ENCODE results near the gene THTPA.

Gene THTPA

GRCh38 chr14:23569443-23570151, 13.5 kb downstream of the THTPA start:
- H3K4me3 ChIP-seq (ENCODE audit: low read depth, low read length), result no peak overlapping the region
- peaks cover 16% of the 10 kb centered on the region for H3K36me3 ChIP-seq (ENCODE audit: control insufficient read depth, insufficient read depth, low read length)
- no peak overlapping the region for H3K9ac ChIP-seq (ENCODE audit: low read length)
- no peak overlapping the region for H3K27ac ChIP-seq (ENCODE audit: low read depth, low read length)
- H3K9me3 ChIP-seq (ENCODE audit: control insufficient read depth, insufficient read depth, low read depth, low read length), result no peaks in the 10 kb centered on the region
- no peaks in the 10 kb centered on the region; the same call in 1 of the 2 replicates for H3K27me3 ChIP-seq (ENCODE audit: control insufficient read depth, insufficient read depth, low read length)
- peaks cover 34% of the 10 kb centered on the region for H3K4me1 ChIP-seq (ENCODE audit: control insufficient read depth, insufficient read depth, low read length)

DNA sequence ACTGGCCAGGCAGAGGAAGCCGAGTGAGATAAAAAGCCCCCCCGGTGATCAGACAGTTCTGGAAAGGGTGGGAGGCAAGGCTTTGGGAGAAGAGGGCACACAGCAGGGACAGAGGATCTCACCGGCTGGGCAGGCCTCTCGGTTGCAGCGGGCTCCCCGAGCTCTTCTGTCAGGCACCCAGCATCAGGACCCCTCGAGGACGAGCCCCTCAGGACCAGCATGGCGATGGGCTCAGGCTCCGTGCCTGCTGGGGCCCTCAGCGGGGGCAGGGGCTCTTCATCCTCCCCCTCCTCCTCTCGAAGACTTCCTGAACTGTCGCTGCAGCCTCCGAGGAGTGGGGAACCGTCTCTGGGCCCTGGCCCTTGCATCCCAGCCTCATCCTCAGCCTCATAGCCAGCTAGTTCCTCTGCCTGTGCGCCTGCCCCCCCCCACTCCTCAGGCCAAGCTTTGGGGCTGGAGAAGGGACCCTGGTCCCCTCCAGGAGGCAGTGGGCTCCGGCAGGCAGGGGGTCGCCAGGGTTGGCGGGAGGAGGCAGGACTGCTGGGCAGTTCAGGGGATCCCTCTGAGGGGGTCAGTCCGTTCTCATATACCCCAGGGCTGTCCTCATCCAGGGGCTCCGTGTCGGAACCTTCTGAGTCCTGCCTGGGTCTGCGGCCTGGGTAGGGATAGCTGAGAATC, 14.9 kb downstream of the THTPA start:
- H3K9ac ChIP-seq (ENCODE audit: low read length), result no peak overlapping the region
- H3K27ac ChIP-seq (ENCODE audit: low read depth, low read length), result no peak overlapping the region
- no peaks in the 10 kb centered on the region for H3K9me3 ChIP-seq (ENCODE audit: control insufficient read depth, insufficient read depth, low read depth, low read length)
- H3K4me3 ChIP-seq (ENCODE audit: low read depth, low read length), result no peak overlapping the region
- peaks cover 34% of the 10 kb centered on the region for H3K4me1 ChIP-seq (ENCODE audit: control insufficient read depth, insufficient read depth, low read length)
- H3K36me3 ChIP-seq (ENCODE audit: control insufficient read depth, insufficient read depth, low read length), result peaks cover 3% of the 10 kb centered on the region; the same call in 1 of the 2 replicates
- peaks cover 13% of the 10 kb centered on the region for H3K27me3 ChIP-seq (ENCODE audit: control insufficient read depth, insufficient read depth, low read length)

- Histone ChIP-seq H3K27ac (ENCODE audit: low read depth, low read length) (no peak overlapping the region), H3K9ac (ENCODE audit: low read length) (no peak overlapping the region), H3K27me3 (ENCODE audit: control insufficient read depth, insufficient read depth, low read length) (peaks cover 23% of the 10 kb centered on the region), H3K9me3 (ENCODE audit: control insufficient read depth, insufficient read depth, low read depth, low read length) (no peaks in the 10 kb centered on the region), H3K4me1 (ENCODE audit: control insufficient read depth, insufficient read depth, low read length) (peaks cover 35% of the 10 kb centered on the region), H3K36me3 (ENCODE audit: control insufficient read depth, insufficient read depth, low read length) (no peaks in the 10 kb centered on the region), H3K4me3 (ENCODE audit: low read depth, low read length) (no peak overlapping the region)
These were observed 15.8 kb downstream of the THTPA start for GRCh38 chr14:23571701-23572523.

DNA sequence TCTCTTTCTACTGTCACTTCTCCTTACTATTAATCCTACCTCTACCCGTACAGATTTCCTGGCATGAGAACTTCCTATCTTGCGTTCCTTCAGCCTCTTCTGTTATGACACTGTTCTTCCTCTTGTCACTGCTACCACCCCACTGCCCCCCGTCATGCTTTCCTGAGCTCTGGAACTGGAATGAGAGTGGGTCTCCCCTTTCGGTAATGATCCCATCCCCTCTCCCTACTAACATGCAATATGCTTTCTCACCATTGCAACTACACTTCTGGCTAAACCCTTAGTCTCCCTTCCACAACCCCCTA, 16.4 kb downstream of the THTPA start:
- no peaks in the 10 kb centered on the region for H3K36me3 ChIP-seq (ENCODE audit: control insufficient read depth, insufficient read depth, low read length)
- no peak overlapping the region for H3K27ac ChIP-seq (ENCODE audit: low read depth, low read length)
- H3K4me1 ChIP-seq (ENCODE audit: control insufficient read depth, insufficient read depth, low read length), result peaks cover 36% of the 10 kb centered on the region
- H3K9ac ChIP-seq (ENCODE audit: low read length), result no peak overlapping the region
- H3K27me3 ChIP-seq (ENCODE audit: control insufficient read depth, insufficient read depth, low read length), result peaks cover 29% of the 10 kb centered on the region
- H3K9me3 ChIP-seq (ENCODE audit: control insufficient read depth, insufficient read depth, low read depth, low read length), result no peaks in the 10 kb centered on the region
- H3K4me3 ChIP-seq (ENCODE audit: low read depth, low read length), result no peak overlapping the region

- Histone ChIP-seq H3K27me3 (ENCODE audit: control insufficient read depth, insufficient read depth, low read length) (peaks cover 32% of the 10 kb centered on the region), H3K9ac (ENCODE audit: low read length) (no peak overlapping the region)
These were observed 16.8 kb downstream of the THTPA start for GRCh38 chr14:23572836-23573235.

DNA sequence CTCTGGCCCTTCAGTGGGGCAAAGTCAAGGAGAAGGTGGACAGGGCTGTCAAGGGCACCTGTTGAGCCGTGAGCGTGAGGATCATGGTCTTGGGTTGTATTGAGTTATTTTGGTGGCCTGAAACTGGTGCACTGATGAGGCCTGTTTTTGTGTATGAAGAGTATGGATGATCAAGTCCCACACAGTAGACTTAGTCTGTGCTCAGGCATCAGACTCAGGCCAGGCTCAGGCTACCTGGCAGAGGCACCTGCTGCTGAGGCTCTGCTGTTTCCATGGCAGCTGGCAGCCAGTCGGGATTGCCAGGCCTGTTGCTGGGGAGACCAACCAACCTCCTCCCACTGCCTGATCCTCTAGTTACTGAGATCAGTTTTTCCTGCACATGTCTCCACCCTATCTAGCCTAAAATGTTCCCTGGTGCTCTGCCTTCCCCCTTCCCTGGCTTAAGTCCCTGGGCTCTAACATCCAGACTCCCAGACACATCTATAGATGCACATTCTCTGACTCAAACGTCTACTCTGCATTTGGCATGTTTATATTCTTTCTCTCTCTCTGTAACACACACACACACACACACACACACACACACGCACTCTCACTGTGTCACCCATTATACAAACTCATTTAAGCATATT, 17.4 kb downstream of the THTPA start:
- Histone ChIP-seq H3K36me3 (ENCODE audit: control insufficient read depth, insufficient read depth, low read length) (no peaks in the 10 kb centered on the region), H3K27me3 (ENCODE audit: control insufficient read depth, insufficient read depth, low read length) (peaks cover 39% of the 10 kb centered on the region), H3K4me1 (ENCODE audit: control insufficient read depth, insufficient read depth, low read length) (peaks cover 29% of the 10 kb centered on the region), H3K27ac (ENCODE audit: low read depth, low read length) (no peak overlapping the region), H3K9ac (ENCODE audit: low read length) (no peak overlapping the region), H3K4me3 (ENCODE audit: low read depth, low read length) (no peak overlapping the region), H3K9me3 (ENCODE audit: control insufficient read depth, insufficient read depth, low read depth, low read length) (no peaks in the 10 kb centered on the region)

More at GRCh38 chr14:23572836-23573235, 16.8 kb downstream of the THTPA start:
- H3K27ac ChIP-seq (ENCODE audit: low read depth, low read length), result no peak overlapping the region
- H3K4me3 ChIP-seq (ENCODE audit: low read depth, low read length), result no peak overlapping the region
- H3K36me3 ChIP-seq (ENCODE audit: control insufficient read depth, insufficient read depth, low read length), result no peaks in the 10 kb centered on the region
- peaks cover 36% of the 10 kb centered on the region for H3K4me1 ChIP-seq (ENCODE audit: control insufficient read depth, insufficient read depth, low read length)
- no peaks in the 10 kb centered on the region for H3K9me3 ChIP-seq (ENCODE audit: control insufficient read depth, insufficient read depth, low read depth, low read length)

- Histone ChIP-seq H3K36me3 (ENCODE audit: control insufficient read depth, insufficient read depth, low read length) (no peaks in the 10 kb centered on the region), H3K9ac (ENCODE audit: low read length) (peak overlapping the region; percentile 34), H3K9me3 (ENCODE audit: control insufficient read depth, insufficient read depth, low read depth, low read length) (no peaks in the 10 kb centered on the region), H3K4me1 (ENCODE audit: control insufficient read depth, insufficient read depth, low read length) (peaks cover 22% of the 10 kb centered on the region), H3K27ac (ENCODE audit: low read depth, low read length) (no peak overlapping the region), H3K4me3 (ENCODE audit: low read depth, low read length) (peak overlapping the region; percentile 56), H3K27me3 (ENCODE audit: control insufficient read depth, insufficient read depth, low read length) (peaks cover 50% of the 10 kb centered on the region)
These were observed 21.1 kb downstream of the THTPA start for GRCh38 chr14:23577004-23577681.

DNA sequence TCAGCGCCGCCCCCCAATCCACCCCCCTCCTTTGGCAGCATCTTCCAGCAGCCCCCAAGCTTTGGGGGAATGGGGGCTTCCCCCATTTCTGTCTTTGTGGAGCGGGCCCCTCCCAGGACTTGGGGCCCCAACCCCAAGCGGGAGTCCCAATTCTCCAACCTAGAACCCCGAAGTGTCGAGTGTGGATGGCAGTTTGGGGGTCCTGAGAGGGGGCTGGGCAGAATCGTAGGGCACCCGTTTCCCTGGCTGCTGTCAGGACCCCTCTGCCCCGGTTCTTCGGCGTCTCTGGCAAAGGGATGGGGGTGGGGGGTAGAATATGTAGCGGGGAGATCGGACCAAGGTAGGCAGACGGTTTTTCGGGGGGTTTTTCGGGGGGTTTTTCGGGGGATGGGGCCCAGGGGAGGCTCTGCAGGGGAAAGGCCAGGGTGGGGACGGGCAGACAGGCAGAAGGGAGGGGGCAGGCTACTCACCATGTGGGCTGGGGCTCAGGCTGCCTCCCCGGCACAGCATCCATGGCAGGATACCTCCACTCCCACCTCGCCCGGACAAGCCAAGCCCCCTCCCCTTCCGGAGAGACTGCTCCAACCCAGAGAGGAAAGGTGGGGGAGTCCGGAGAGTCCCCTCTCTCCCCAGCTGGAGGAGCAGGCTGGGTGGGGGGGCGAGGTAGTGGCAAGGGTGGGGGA, 21.8 kb downstream of the THTPA start:
- H3K27me3 ChIP-seq (ENCODE audit: control insufficient read depth, insufficient read depth, low read length), result peaks cover 50% of the 10 kb centered on the region
- H3K9ac ChIP-seq (ENCODE audit: low read length), result no peak overlapping the region
- no peak overlapping the region for H3K27ac ChIP-seq (ENCODE audit: low read depth, low read length)
- peak overlapping the region; percentile 56 for H3K4me3 ChIP-seq (ENCODE audit: low read depth, low read length)
- H3K4me1 ChIP-seq (ENCODE audit: control insufficient read depth, insufficient read depth, low read length), result peaks cover 16% of the 10 kb centered on the region
- H3K9me3 ChIP-seq (ENCODE audit: control insufficient read depth, insufficient read depth, low read depth, low read length), result no peaks in the 10 kb centered on the region
- no peaks in the 10 kb centered on the region for H3K36me3 ChIP-seq (ENCODE audit: control insufficient read depth, insufficient read depth, low read length)

- peak within 1 kb of the TSS; percentile 56 for H3K4me3 ChIP-seq (ENCODE audit: low read depth, low read length)
- no peak within 1 kb of the TSS for H3K27ac ChIP-seq (ENCODE audit: low read depth, low read length)
- H3K9ac ChIP-seq (ENCODE audit: low read length), result no peak within 1 kb of the TSS
- H3K9me3 ChIP-seq (ENCODE audit: control insufficient read depth, insufficient read depth, low read depth, low read length), result no peaks in the 10 kb centered on the region
- peaks cover 11% of the 10 kb centered on the region for H3K4me1 ChIP-seq (ENCODE audit: control insufficient read depth, insufficient read depth, low read length)
- peaks cover 50% of the 10 kb centered on the region for H3K27me3 ChIP-seq (ENCODE audit: control insufficient read depth, insufficient read depth, low read length)
- no peaks in the 10 kb centered on the region for H3K36me3 ChIP-seq (ENCODE audit: control insufficient read depth, insufficient read depth, low read length)
These were observed 22.7 kb downstream of the THTPA start, which contains the start of gene JPH4 for GRCh38 chr14:23578560-23579310. TSS of gene JPH4 (minus strand) at chr14:23578790. CDS start at chr14:23577453, 1,337 bp downstream.

Measured in HUES6 (cell line).